Measurements from ENCODE around the gene CDK13. TPM values are rescaled to one million over a fixed set of nuclear protein-coding genes. Genes with fewer than 3 reads are reported as not detected.

The CDK13 gene
- total RNA-seq, 4 donors from 2014 or later = 56.0 to 99.0 (median 72.6) TPM

DNA sequence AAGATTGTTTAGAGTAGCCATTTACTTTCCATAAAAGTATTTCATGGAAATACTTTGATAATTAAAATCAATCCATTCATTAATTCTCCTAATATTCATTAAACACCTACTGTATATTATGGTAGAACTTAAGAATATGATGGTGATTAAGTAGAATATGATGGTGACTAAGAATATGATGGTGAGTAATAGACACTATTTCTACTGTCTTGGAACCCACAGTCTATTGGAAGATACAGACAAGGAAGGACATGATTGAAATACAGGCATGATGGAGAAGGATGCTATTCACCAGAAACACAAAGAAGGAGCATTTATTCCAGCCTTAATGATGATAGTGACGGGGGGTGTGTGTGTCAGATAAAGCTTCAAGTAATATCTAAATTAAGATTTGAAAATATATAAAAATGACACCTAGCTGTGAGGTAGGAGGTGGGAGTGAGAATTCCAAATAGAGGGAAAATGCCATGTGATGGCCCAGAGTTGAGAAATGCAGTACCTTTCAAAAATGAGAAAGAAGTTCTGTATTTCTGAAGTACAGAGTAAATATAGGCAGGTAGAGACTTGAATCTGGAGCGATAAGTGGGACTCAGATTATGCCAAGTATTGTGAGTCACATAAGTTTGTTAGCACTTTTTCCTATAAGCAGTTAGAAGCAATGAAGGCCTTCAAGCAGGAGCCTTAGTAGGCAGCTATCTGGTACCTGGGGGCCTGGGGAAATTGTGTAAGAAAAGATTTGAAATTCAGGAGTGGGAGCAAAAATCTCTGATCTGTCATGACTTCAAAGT is 12.5 kb upstream of the CDK13 start:
- Histone ChIP-seq H3K36me3 (no peaks in the 10 kb centered on the region), H3K27ac (no peak overlapping the region), H3K4me1 (no peaks in the 10 kb centered on the region), H3K27me3 (no peaks in the 10 kb centered on the region), H3K4me3 (no peak overlapping the region), H3K9me3 (no peaks in the 10 kb centered on the region)
- 62 to 93% methylated on average over 2 of the region's 2 CpGs for WGBS, 2 donors (ENCODE audit: low coverage in 1 of 2)
- no peak for TF ChIP-seq EP300 (IDR thresholded peaks at IDR 0.05)
- TF ChIP-seq, protein P1, sequence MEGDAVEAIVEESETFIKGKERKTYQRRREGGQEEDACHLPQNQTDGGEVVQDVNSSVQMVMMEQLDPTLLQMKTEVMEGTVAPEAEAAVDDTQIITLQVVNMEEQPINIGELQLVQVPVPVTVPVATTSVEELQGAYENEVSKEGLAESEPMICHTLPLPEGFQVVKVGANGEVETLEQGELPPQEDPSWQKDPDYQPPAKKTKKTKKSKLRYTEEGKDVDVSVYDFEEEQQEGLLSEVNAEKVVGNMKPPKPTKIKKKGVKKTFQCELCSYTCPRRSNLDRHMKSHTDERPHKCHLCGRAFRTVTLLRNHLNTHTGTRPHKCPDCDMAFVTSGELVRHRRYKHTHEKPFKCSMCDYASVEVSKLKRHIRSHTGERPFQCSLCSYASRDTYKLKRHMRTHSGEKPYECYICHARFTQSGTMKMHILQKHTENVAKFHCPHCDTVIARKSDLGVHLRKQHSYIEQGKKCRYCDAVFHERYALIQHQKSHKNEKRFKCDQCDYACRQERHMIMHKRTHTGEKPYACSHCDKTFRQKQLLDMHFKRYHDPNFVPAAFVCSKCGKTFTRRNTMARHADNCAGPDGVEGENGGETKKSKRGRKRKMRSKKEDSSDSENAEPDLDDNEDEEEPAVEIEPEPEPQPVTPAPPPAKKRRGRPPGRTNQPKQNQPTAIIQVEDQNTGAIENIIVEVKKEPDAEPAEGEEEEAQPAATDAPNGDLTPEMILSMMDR (IDR thresholded peaks at IDR 0.05) = no peak
- no peak for ATAC-seq

DNA sequence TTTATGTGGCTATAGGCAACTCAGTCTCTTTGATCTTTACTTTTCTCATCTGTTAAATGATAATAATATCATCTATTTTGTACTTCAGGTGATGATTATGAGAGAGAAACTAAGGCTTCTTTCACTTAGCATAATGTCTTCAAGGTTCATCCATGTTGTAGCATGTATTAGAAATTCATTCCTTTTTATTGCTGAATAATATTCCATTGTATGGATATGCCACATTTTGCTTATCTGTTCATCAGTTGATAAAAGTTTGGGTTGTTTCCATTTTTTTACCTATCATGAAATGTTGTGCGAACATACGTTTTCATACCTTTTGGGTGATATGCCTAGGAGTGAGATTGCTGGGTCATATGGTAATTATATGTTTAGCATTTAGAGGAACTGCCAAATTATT is 7.2 kb upstream of the CDK13 start:
- H3K36me3 ChIP-seq = no peaks in the 10 kb centered on the region
- no peaks in the 10 kb centered on the region for H3K27me3 ChIP-seq
- no peak overlapping the region for H3K27ac ChIP-seq
- ATAC-seq = no peak
- peaks cover 0 to 2% (median 0%) of the 10 kb centered on the region in 3 donors for H3K4me1 ChIP-seq
- no peak for TF ChIP-seq EP300 (IDR thresholded peaks at IDR 0.05)
- TF ChIP-seq, protein P1 (IDR thresholded peaks at IDR 0.05) = no peak
- TF ChIP-seq POLR2AphosphoS5 (IDR thresholded peaks at IDR 0.05) = no peak
- no peak for TF ChIP-seq POLR2A (IDR thresholded peaks at IDR 0.05)
- no peak overlapping the region for H3K4me3 ChIP-seq
- H3K9me3 ChIP-seq = no peaks in the 10 kb centered on the region
- 90 to 100% methylated on average over 2 of the region's 2 CpGs for WGBS, 2 donors (ENCODE audit: low coverage in 1 of 2)

GRCh38 chr7:39946693-39947092 is 3.4 kb upstream of the CDK13 start:
- Histone ChIP-seq H3K36me3 (no peaks in the 10 kb centered on the region), H3K27me3 (no peaks in the 10 kb centered on the region), H3K4me3 (no peak overlapping the region), H3K9me3 (no peaks in the 10 kb centered on the region), H3K27ac (no peak overlapping the region), H3K4me1 (peaks cover 0 to 11% (median 5%) of the 10 kb centered on the region in 3 donors)
- ATAC-seq = no peak
- TF ChIP-seq POLR2A (IDR thresholded peaks at IDR 0.05) = no peak
- no peak for TF ChIP-seq POLR2AphosphoS5 (IDR thresholded peaks at IDR 0.05)
- TF ChIP-seq, protein P1 (IDR thresholded peaks at IDR 0.05) = no peak
- no peak for TF ChIP-seq EP300 (IDR thresholded peaks at IDR 0.05)
- 72 to 81% methylated on average over 3 to 9 of the region's 9 CpGs for WGBS, 2 donors (ENCODE audit: low coverage in 1 of 2)

- Histone ChIP-seq H3K4me1 (peaks cover 0 to 19% (median 5%) of the 10 kb centered on the region in 3 donors), H3K9me3 (no peaks in the 10 kb centered on the region), H3K4me3 (peak overlapping the region; percentile 52 to 92), H3K36me3 (no peaks in the 10 kb centered on the region), H3K27ac (peak overlapping the region; percentile 81 to 99 (median 98)), H3K27me3 (no peaks in the 10 kb centered on the region)
- 22 to 42% methylated on average over 6 to 8 of the region's 10 CpGs for WGBS, 2 donors (ENCODE audit: low coverage in 1 of 2)
- no peak for ATAC-seq
- TF ChIP-seq POLR2AphosphoS5 (IDR thresholded peaks at IDR 0.05) = no peak
- no peak for TF ChIP-seq EP300 (IDR thresholded peaks at IDR 0.05)
- TF ChIP-seq, protein P1 (IDR thresholded peaks at IDR 0.05) = no peak
Measured at GRCh38 chr7:39948375-39948955, 1.6 kb upstream of the CDK13 start.
